Measurements from ENCODE around the gene SLC16A9.

The SLC16A9 gene

GRCh38 chr10:59617996-59618395 lies 91.7 kb downstream of the SLC16A9 start:
- Mint-ChIP-seq H3K27me3 (peaks cover 2% of the 10 kb centered on the region), H3K4me3 (no peak overlapping the region), H3K4me1 (ENCODE audit: low read depth) (no peaks in the 10 kb centered on the region), H3K27ac (no peak overlapping the region), H3K36me3 (no peaks in the 10 kb centered on the region), H3K9me3 (ENCODE audit: low read depth) (no peaks in the 10 kb centered on the region)

GRCh38 chr10:59611048-59611447 lies 98.6 kb downstream of the SLC16A9 start:
- Mint-ChIP-seq H3K36me3 (no peaks in the 10 kb centered on the region), H3K27ac (no peak overlapping the region), H3K4me1 (ENCODE audit: low read depth) (no peaks in the 10 kb centered on the region)

DNA sequence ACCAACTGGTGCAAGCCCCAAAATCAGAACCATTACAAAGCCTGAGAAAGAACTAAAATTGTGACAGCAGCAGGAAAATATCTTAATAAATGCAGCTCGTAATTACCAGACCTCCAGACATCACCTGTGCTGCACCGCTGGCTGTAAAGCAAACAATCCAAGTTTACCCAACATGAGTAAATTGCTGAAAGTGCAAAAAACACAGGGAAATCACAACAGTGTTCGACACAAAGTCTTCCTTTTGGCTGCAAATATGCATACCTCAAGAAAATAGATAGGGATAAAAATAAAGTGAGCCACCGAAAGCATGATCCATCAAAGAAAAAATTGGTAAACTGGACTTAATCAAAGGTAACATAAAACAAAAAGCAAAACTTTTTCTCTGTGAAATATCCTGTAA lies 101.7 kb downstream of the SLC16A9 start:
- Mint-ChIP-seq H3K4me3 (no peak overlapping the region), H3K27ac (no peak overlapping the region), H3K27me3 (peaks cover 2% of the 10 kb centered on the region), H3K36me3 (no peaks in the 10 kb centered on the region), H3K4me1 (ENCODE audit: low read depth) (no peaks in the 10 kb centered on the region), H3K9me3 (ENCODE audit: low read depth) (no peaks in the 10 kb centered on the region)

More at GRCh38 chr10:59611048-59611447, 98.6 kb downstream of the SLC16A9 start:
- peaks cover 2% of the 10 kb centered on the region for H3K27me3 Mint-ChIP-seq
- no peaks in the 10 kb centered on the region for H3K9me3 Mint-ChIP-seq (ENCODE audit: low read depth)
- no peak overlapping the region for H3K4me3 Mint-ChIP-seq

DNA sequence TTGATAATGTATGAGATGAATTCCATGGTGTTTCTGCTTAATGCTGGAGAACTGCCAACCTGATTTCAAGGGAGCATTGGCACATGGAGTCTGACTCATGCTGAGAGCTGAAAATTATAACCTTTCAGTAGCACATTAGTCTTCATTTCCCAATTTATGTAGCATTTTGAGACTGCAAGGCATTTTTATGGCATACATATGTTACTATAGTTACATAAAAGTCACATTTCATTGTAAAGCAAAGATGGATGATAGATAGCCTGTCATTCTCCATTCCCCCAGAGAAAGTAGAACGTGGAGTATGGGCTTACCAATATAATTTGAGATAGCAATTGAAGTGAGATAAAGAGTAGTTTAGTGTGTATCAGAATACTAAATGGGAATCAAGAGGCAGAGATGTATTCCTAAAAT lies 103.1 kb downstream of the SLC16A9 start:
- H3K27me3 Mint-ChIP-seq, result peaks cover 2% of the 10 kb centered on the region
- no peaks in the 10 kb centered on the region for H3K36me3 Mint-ChIP-seq
- H3K4me1 Mint-ChIP-seq (ENCODE audit: low read depth), result no peaks in the 10 kb centered on the region
- H3K27ac Mint-ChIP-seq, result no peak overlapping the region
- no peaks in the 10 kb centered on the region for H3K9me3 Mint-ChIP-seq (ENCODE audit: low read depth)
- no peak overlapping the region for H3K4me3 Mint-ChIP-seq

DNA sequence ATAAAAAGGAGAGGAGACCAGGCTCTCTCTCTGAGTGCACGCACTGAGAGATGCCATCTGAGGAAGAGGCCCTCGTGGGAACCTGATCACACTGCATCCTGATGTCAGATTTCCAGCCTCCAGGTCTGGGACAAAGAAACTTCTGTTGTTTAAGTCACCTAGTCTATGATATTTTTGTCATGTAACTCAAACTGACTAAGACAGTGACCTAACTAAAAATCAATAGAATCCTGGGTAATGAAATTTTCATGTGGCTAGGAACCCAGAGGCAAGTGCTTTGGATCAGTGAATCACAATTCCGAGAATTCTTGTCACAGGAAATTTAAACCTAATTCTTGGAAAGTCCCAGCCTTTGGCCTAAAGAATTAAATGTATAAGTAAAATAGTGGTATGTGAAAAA lies 107.7 kb downstream of the SLC16A9 start:
- H3K27ac Mint-ChIP-seq, result no peak overlapping the region
- H3K27me3 Mint-ChIP-seq, result peaks cover 2% of the 10 kb centered on the region
- no peaks in the 10 kb centered on the region for H3K9me3 Mint-ChIP-seq (ENCODE audit: low read depth)
- no peaks in the 10 kb centered on the region for H3K4me1 Mint-ChIP-seq (ENCODE audit: low read depth)
- H3K36me3 Mint-ChIP-seq, result no peaks in the 10 kb centered on the region
- no peak overlapping the region for H3K4me3 Mint-ChIP-seq

All from activated naive CD8-positive, alpha-beta T cell (primary cell).